Measurements from ENCODE around the gene ANGPTL2. TPM values are rescaled to one million over a fixed set of nuclear protein-coding genes. Genes with fewer than 3 reads are reported as not detected.

The ANGPTL2 gene
- total RNA-seq, 4 donors from 2014 or later: 17.3 to 21.3 (median 19.8) TPM

DNA sequence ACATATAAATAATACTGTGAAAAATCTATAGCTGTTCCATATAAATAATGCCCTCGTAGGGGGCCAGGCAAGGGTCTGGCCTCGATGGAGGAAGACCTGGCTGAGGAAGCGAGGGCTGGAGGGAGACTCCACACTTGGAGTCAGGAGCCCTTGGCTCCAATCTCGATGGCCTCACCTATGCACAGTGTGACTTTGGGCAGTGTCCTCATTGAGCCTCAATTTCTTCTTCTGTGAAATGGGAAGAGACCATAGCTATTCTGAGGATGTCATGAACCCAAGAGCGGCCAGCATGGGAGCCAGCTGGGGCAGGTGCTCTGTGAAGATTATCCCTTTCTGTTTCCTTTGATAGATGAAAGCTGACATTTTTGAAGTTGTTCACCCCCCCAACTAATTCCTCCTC lies 24.8 kb downstream of the ANGPTL2 start:
- H3K9me3 ChIP-seq: no peaks in the 10 kb centered on the region
- DNase-seq (ENCODE audit: low spot score in 2 of 2): no peak
- H3K27me3 ChIP-seq: no peaks in the 10 kb centered on the region
- H3K27ac ChIP-seq: no peak overlapping the region
- no peak overlapping the region for H3K4me3 ChIP-seq
- TF ChIP-seq EP300 (IDR thresholded peaks at IDR 0.05) (no peak), POLR2A (IDR thresholded peaks at IDR 0.05) (no peak), POLR2AphosphoS5 (IDR thresholded peaks at IDR 0.05) (no peak)
- TF ChIP-seq, protein P1, sequence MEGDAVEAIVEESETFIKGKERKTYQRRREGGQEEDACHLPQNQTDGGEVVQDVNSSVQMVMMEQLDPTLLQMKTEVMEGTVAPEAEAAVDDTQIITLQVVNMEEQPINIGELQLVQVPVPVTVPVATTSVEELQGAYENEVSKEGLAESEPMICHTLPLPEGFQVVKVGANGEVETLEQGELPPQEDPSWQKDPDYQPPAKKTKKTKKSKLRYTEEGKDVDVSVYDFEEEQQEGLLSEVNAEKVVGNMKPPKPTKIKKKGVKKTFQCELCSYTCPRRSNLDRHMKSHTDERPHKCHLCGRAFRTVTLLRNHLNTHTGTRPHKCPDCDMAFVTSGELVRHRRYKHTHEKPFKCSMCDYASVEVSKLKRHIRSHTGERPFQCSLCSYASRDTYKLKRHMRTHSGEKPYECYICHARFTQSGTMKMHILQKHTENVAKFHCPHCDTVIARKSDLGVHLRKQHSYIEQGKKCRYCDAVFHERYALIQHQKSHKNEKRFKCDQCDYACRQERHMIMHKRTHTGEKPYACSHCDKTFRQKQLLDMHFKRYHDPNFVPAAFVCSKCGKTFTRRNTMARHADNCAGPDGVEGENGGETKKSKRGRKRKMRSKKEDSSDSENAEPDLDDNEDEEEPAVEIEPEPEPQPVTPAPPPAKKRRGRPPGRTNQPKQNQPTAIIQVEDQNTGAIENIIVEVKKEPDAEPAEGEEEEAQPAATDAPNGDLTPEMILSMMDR (IDR thresholded peaks at IDR 0.05): no peak
- peaks cover 7% of the 10 kb centered on the region for H3K4me1 ChIP-seq
- H3K36me3 ChIP-seq: no peaks in the 10 kb centered on the region
- 92% methylated on average over 5 of the region's 5 CpGs for WGBS

DNA sequence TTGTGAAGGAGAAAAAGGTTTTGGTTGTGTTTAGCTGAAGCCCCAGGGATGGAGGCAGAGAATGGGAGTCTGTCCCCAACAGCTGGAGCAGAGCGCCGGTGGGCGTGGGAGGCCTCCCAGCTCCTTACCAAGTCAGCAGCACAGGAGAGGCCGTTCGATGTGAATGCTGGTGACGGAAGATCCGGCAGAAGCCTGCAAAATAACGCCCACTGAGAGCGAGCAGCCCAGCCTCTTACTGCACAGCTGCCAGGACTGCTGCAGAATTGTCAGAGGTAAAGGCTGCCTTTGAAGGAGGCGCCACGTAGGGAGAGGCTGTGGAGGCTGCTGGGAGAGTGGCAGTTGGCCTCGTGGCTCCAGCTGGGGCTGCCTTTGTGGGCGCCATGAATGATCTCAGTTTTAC lies 26.2 kb downstream of the ANGPTL2 start:
- no peak for TF ChIP-seq EP300 (IDR thresholded peaks at IDR 0.05)
- Histone ChIP-seq H3K4me1 (peaks cover 12% of the 10 kb centered on the region), H3K36me3 (peaks cover 12% of the 10 kb centered on the region), H3K27me3 (no peaks in the 10 kb centered on the region), H3K27ac (no peak overlapping the region), H3K9me3 (no peaks in the 10 kb centered on the region), H3K4me3 (no peak overlapping the region)
- DNase-seq (ENCODE audit: low spot score in 2 of 2): peak in 1 of 2 donors; percentile 33
- WGBS: 94% methylated on average over 7 of the region's 13 CpGs

DNA sequence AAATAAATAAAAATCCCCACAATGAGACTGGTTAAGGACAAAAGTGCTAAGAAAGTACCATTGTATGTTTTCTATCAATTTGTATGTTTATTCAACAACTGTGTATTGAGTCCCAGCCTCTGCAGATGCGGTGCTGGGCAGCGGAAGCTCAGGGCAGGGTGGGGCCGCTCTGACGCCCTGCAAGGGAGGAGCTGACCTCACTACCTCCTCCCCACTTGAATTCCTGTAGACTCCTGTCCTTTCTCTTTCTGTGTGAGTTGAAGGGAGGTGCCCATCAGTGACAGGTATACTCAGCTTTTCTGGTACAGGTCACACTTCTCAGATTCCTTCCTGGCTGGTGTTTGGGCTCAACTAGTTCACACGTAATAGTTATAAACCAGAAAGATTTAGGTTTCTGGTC lies 27.0 kb downstream of the ANGPTL2 start:
- H3K27ac ChIP-seq: no peak overlapping the region
- H3K27me3 ChIP-seq: no peaks in the 10 kb centered on the region
- 69% methylated on average over 5 of the region's 5 CpGs for WGBS
- DNase-seq (ENCODE audit: low spot score in 2 of 2): peak; percentile 21 to 28
- H3K9me3 ChIP-seq: no peaks in the 10 kb centered on the region
- TF ChIP-seq POLR2AphosphoS5 (IDR thresholded peaks at IDR 0.05) (no peak), POLR2A (IDR thresholded peaks at IDR 0.05) (no peak), EP300 (IDR thresholded peaks at IDR 0.05) (no peak)
- TF ChIP-seq, protein P1 (IDR thresholded peaks at IDR 0.05): no peak
- H3K36me3 ChIP-seq: peaks cover 12% of the 10 kb centered on the region
- peaks cover 20% of the 10 kb centered on the region for H3K4me1 ChIP-seq
- no peak overlapping the region for H3K4me3 ChIP-seq

DNA sequence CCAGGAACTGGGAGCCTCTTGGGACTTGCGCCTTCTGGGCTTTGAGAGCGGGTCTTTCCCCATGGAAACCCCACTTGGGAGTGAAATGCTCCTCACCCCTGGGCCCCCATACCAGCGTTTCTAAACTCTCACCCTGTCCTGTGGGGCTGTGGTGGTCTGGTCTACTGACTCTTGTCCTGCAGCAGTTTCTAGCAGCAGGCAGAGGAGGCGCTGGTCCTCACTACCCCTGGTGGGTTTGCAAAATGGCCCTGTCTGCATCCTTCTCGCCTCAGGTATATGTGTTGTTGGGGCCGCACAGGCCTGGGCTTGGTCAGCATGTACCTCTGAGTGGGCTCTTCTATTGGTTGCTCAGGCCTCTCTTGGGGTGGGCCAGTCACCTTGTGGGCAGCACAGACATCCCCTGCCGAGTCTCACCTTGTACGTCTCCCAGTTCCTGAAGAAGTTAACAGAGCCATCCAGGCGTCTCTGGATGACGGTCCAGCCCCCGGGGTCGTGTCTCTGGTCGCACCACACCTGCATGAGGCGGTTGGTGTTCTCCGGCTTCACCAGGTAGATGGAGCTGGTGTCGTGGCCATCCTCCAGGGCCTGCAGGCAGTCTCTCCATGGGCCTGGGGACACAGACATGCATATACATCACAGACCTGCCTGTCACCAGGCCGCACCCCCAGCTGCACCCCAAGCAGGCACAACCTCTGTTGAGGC lies 29.0 kb downstream of the ANGPTL2 start:
- peaks cover 17% of the 10 kb centered on the region for H3K36me3 ChIP-seq
- no peak overlapping the region for H3K4me3 ChIP-seq
- H3K4me1 ChIP-seq: peaks cover 38% of the 10 kb centered on the region
- H3K27ac ChIP-seq: no peak overlapping the region
- H3K27me3 ChIP-seq: no peaks in the 10 kb centered on the region
- 96% methylated on average over 9 of the region's 17 CpGs for WGBS
- H3K9me3 ChIP-seq: no peaks in the 10 kb centered on the region
- DNase-seq (ENCODE audit: low spot score in 2 of 2): peak; percentile 55 to 68
- TF ChIP-seq, protein P1 (IDR thresholded peaks at IDR 0.05): no peak
- TF ChIP-seq POLR2A (IDR thresholded peaks at IDR 0.05): no peak
- no peak for TF ChIP-seq EP300 (IDR thresholded peaks at IDR 0.05)
- TF ChIP-seq POLR2AphosphoS5 (IDR thresholded peaks at IDR 0.05): no peak

DNA sequence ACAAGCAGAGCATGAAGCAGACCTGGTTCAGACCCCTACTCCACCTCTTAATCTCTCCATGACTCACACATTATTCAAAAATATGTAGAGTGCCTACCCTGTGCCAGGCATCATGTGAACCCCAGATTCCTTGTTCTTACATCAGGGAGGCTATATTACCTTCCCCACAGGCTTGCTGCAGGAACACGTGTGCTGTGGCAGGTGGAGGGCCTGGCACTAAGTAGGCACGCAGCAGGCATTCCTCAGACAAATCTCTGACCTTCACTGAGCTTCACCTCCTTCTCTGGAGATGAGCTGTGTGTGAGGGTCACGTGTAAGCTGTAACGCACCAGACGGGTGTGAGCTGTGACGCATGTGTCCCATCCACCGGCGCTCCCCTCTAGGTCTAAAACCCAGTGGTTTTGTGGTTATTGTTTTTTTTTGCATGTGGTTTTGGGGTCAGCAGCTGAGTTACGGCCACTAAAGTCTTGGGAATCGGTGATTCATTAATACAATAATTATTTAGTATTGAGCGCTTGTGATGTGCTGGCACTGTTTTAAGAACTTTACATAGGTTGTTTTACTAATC lies 30.3 kb downstream of the ANGPTL2 start:
- WGBS: 80% methylated on average over 11 of the region's 11 CpGs
- H3K4me3 ChIP-seq: no peak overlapping the region
- H3K36me3 ChIP-seq: peaks cover 21% of the 10 kb centered on the region
- DNase-seq (ENCODE audit: low spot score in 2 of 2): peak; percentile 35 to 44
- H3K9me3 ChIP-seq: no peaks in the 10 kb centered on the region
- H3K4me1 ChIP-seq: peaks cover 38% of the 10 kb centered on the region
- H3K27ac ChIP-seq: no peak overlapping the region
- H3K27me3 ChIP-seq: no peaks in the 10 kb centered on the region
- TF ChIP-seq, protein P1 (IDR thresholded peaks at IDR 0.05): no peak
- TF ChIP-seq POLR2AphosphoS5 (IDR thresholded peaks at IDR 0.05) (no peak), EP300 (IDR thresholded peaks at IDR 0.05) (no peak), POLR2A (IDR thresholded peaks at IDR 0.05) (no peak)
